K562 (cell line): ENCODE measurements around the gene EPO. TPM values are rescaled to one million over a fixed set of nuclear protein-coding genes. Genes with fewer than 3 reads are reported as not detected.

Experiments used
- ADNP ChIP-seq: fragments of 200-800 bp; sonication (Bioruptor generic); IDR thresholded peaks from 2 replicates; pipeline ENCODE4 v1.6.1; 2016; ENCODE audit warnings: missing genetic modification characterization, missing compliant biosample characterization
- ARID1B ChIP-seq: fragments of 450-650 bp; IDR thresholded peaks from 2 replicates; pipeline ENCODE4 v1.6.1; 2016; ENCODE audit warnings: antibody characterized with exemption, mild to moderate bottlenecking, inconsistent platforms
- ARID3A ChIP-seq: IDR thresholded peaks from 2 replicates; pipeline ENCODE4 v1.6.1; 2012; ENCODE audit warnings: low read depth, low read length, improper control_type of control experiment, borderline replicate concordance
- ARNT ChIP-seq, 2 experiments: fragments of 450-650 bp; IDR thresholded peaks; 2 replicates each; pipeline ENCODE4 v1.6.1; 2016; ENCODE audit warnings: mild to moderate bottlenecking in 1 of 2
- BRF2 ChIP-seq: IDR thresholded peaks from 3 replicates; pipeline ENCODE4 v1.6.1; 2011; ENCODE audit warnings: borderline replicate concordance, mild to moderate bottlenecking; ENCODE audit not compliant: insufficient read length, insufficient read depth
- E2F5 ChIP-seq: sonication (generic); formaldehyde crosslinking; IDR thresholded peaks from 2 replicates; pipeline ENCODE4 v1.8.0; 2022; ENCODE audit warnings: mild to moderate bottlenecking, missing genetic modification reagents
- EP400 ChIP-seq: fragments of 450-650 bp; IDR thresholded peaks from 2 replicates; pipeline ENCODE4 v1.6.1; 2017; ENCODE audit warnings: antibody characterized with exemption, mild to moderate bottlenecking, moderate library complexity
- GABPB1 ChIP-seq: sonication (generic); formaldehyde crosslinking; IDR thresholded peaks from 2 replicates; pipeline ENCODE4 v1.8.0; 2022; ENCODE audit warnings: mild to moderate bottlenecking, missing genetic modification reagents
- HMGN3 ChIP-seq: IDR thresholded peaks from 2 replicates; pipeline ENCODE4 v1.6.1; 2011; ENCODE audit warnings: borderline replicate concordance, low read depth, mild to moderate bottlenecking, mixed read lengths, low read length; ENCODE audit not compliant: insufficient read length; ENCODE audit errors: extremely low read depth
- MAFK ChIP-seq: IDR thresholded peaks from 2 replicates; pipeline ENCODE4 v1.6.1; 2011; ENCODE audit warnings: low read length, improper control_type of control experiment
- MEF2A ChIP-seq: IDR thresholded peaks from 2 replicates; pipeline ENCODE4 v1.6.1; 2011; ENCODE audit warnings: low read depth, mild to moderate bottlenecking, low read length, moderate library complexity; ENCODE audit not compliant: control insufficient read depth
- NR2F6 ChIP-seq: fragments of 450-650 bp; formaldehyde crosslinking; IDR thresholded peaks from 2 replicates; pipeline ENCODE4 v1.4.0; 2020; ENCODE audit warnings: mild to moderate bottlenecking
- PKNOX1 ChIP-seq: fragments of 450-650 bp; IDR thresholded peaks from 2 replicates; pipeline ENCODE4 v1.6.1; 2016
- RAD51 ChIP-seq: fragments of 450-650 bp; IDR thresholded peaks from 2 replicates; pipeline ENCODE4 v1.7.1; 2016; ENCODE audit warnings: low read depth, mild to moderate bottlenecking, borderline replicate concordance
- SFPQ ChIP-seq: fragments of 200-400 bp; formaldehyde crosslinking; IDR thresholded peaks from 2 replicates; pipeline ENCODE4 v1.6.1; 2017; ENCODE audit warnings: mild to moderate bottlenecking, low read depth, low read length, moderate library complexity
- SUPT5H ChIP-seq: fragments of 450-650 bp; IDR thresholded peaks from 2 replicates; pipeline ENCODE4 v1.6.1; 2016
- ZNF12 ChIP-seq: sonication (generic); formaldehyde crosslinking; IDR thresholded peaks from 2 replicates; pipeline ENCODE4 v1.4.0; 2020; ENCODE audit warnings: mild to moderate bottlenecking, missing genetic modification reagents
- ZNF140 ChIP-seq: fragments of 250-450 bp; sonication (Bioruptor Pico); IDR thresholded peaks from 2 replicates; pipeline ENCODE4 v1.8.0; 2021; ENCODE audit warnings: moderate library complexity, mild to moderate bottlenecking, inconsistent platforms
- ZNF512 ChIP-seq: IDR thresholded peaks from 2 replicates; pipeline ENCODE4 v1.6.1; 2016; ENCODE audit warnings: missing genetic modification characterization, missing compliant biosample characterization
- ZNF76 ChIP-seq: fragments of 250-450 bp; sonication (Bioruptor Pico); IDR thresholded peaks from 2 replicates; pipeline ENCODE4 v1.4.0; 2020; ENCODE audit warnings: mild to moderate bottlenecking, moderate library complexity, borderline replicate concordance
- ZNF778 ChIP-seq: fragments of 450-650 bp; formaldehyde crosslinking; IDR thresholded peaks from 2 replicates; pipeline ENCODE4 v1.4.0; 2020; ENCODE audit warnings: mild to moderate bottlenecking, moderate library complexity
- polyA plus RNA-seq, 8 experiments: library from polyadenylated mRNA; depleted of rRNA in 4 of 8; stranded (reverse) in 5 of 8; unstranded in 3 of 8; fragments of >200 nt; fragmentation: Nextera tagmentation in 2 of 8; fragmentation: Illumina TruSeq in 1 of 8; extraction: Ambion mirVana in 2 of 8; extraction: Trizol in 1 of 8; gene quantifications; 2 replicates each; pipeline versions ENCODE4 v1.2.1 to v1.2.3, GENCODE V29; 2011 to 2014; ENCODE audit warnings: inconsistent platforms in 1 of 8, missing spikeins in 1 of 8
- total RNA-seq, 7 experiments: library from RNA; depleted of rRNA in 6 of 7; stranded (reverse); fragments of >200 nt in 6 of 7; fragmentation: Illumina TruSeq in 2 of 7; extraction: Trizol in 2 of 7; gene quantifications; 2 replicates each; pipeline versions ENCODE4 v1.2.1 to v1.2.3, GENCODE V29; 2011 to 2021; ENCODE audit warnings: low replicate concordance in 1 of 7

Gene EPO
- total and polyA plus RNA-seq, 9 of the 15 experiments (the other 6 are each of a cell fraction or from before 2014, with no cell fraction given), result 0.06 to 0.41 (median 0.07) TPM; not detected in 6

GRCh38 chr7:100673942-100674410 is 46.3 kb upstream of the EPO start (continued):
- no peak for TF ChIP-seq ARID3A
- TF ChIP-seq ADNP (tag), result no peak
- no peak for TF ChIP-seq ZNF12
- no peak for TF ChIP-seq PKNOX1
- no peak for TF ChIP-seq MEF2A
- TF ChIP-seq NR2F6, result no peak
- TF ChIP-seq SUPT5H, result no peak
- TF ChIP-seq ARNT (IDR thresholded peaks at IDR 0.05), result no peak
- TF ChIP-seq E2F5 (CRISPR knock-in tag), result no peak
- TF ChIP-seq HMGN3, result no peak
- TF ChIP-seq EP400, result no peak
- no peak for TF ChIP-seq BRF2
- TF ChIP-seq MAFK, result no peak
- TF ChIP-seq SFPQ, result no peak
- TF ChIP-seq RAD51, result no peak
- no peak for TF ChIP-seq ARID1B
- no peak for TF ChIP-seq GABPB1
- peak; percentile 12; the same call in 1 of the 2 replicates for TF ChIP-seq ZNF76
- no peak for TF ChIP-seq ZNF140 (CRISPR knock-in tag)
- no peak for TF ChIP-seq ZNF512 (tag)
- no peak for TF ChIP-seq ZNF778
